ENCODE results near the gene RFX1.
A peak's percentile ranks its signal among the peaks of the same experiment; 100 is the strongest.

RFX1 gene

DNA sequence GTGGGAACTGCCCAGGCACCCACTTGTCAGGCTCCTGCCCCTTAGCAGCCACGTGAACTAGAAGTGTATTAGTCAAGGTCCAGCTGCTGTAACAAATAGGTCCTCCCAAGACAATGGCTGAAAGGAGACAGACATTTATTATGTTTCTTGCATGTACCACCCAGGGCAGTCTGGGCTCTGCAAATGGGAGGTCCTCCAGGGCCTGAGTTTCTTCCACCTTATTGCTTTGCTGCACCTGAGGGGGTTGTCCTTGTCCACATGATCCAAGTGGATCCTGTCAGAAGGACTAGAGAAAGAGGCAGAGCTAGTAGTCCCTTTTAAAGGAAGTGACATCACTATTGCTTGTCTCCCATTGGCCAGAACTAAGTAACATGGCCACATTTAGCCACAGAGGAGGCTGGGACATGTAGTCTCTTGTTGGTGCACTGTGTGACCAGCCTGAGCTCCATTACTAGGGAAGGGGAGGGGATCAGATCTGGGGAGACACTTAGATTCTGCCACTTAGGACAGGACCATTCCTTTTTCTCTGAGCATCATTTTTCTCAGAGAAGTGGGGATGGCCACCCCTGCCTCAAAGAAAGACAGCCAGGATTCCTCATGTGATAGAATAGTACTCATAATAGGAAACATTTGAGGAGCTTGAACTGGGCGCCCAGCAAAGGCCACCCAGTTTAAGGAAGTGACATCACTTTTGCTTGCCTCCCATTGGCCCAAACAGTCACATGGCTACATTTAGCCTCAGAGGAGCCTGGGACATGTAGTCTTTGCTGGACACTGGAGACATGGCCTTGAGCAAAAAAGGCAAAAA lies 85.0 kb downstream of the RFX1 start:
- no peaks in the 10 kb centered on the region for H3K27me3 ChIP-seq (ENCODE audit: low read depth, low read length)
- H4K20me1 ChIP-seq (ENCODE audit: insufficient read depth, low read length): no peaks in the 10 kb centered on the region
- no peak overlapping the region for H2AFZ ChIP-seq (ENCODE audit: low read depth, low read length)
- H3K79me2 ChIP-seq (ENCODE audit: low read length): no peaks in the 10 kb centered on the region
- peak overlapping the region; percentile 18; the same call in 1 of the 2 replicates for H3K4me2 ChIP-seq (ENCODE audit: low read length)
- no peaks in the 10 kb centered on the region; the same call in 1 of the 2 replicates for H3K4me1 ChIP-seq (ENCODE audit: low read length)
- H3K36me3 ChIP-seq (replicated peaks; ENCODE audit: low read depth, low read length): peaks cover 34% of the 10 kb centered on the region
- no peaks in the 10 kb centered on the region for H3K9me3 ChIP-seq (ENCODE audit: insufficient read depth, low read length)
- 0 out of 2 replicates have a peak overlapping the region, but pooled peaks have one; percentile 6 for H3K4me3 ChIP-seq (ENCODE audit: low read length)
- peak overlapping the region; percentile 3; the same call in 1 of the 2 replicates for H3K27ac ChIP-seq (ENCODE audit: low read length)
- no peak overlapping the region for H3K9ac ChIP-seq (ENCODE audit: low read length)
- TF ChIP-seq EZH2phosphoT487 (IDR thresholded peaks at IDR 0.05; ENCODE audit: low read depth): no peak
- TF ChIP-seq, protein P1, sequence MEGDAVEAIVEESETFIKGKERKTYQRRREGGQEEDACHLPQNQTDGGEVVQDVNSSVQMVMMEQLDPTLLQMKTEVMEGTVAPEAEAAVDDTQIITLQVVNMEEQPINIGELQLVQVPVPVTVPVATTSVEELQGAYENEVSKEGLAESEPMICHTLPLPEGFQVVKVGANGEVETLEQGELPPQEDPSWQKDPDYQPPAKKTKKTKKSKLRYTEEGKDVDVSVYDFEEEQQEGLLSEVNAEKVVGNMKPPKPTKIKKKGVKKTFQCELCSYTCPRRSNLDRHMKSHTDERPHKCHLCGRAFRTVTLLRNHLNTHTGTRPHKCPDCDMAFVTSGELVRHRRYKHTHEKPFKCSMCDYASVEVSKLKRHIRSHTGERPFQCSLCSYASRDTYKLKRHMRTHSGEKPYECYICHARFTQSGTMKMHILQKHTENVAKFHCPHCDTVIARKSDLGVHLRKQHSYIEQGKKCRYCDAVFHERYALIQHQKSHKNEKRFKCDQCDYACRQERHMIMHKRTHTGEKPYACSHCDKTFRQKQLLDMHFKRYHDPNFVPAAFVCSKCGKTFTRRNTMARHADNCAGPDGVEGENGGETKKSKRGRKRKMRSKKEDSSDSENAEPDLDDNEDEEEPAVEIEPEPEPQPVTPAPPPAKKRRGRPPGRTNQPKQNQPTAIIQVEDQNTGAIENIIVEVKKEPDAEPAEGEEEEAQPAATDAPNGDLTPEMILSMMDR (IDR thresholded peaks at IDR 0.05; ENCODE audit: low read depth, low read length): no peak

DNA sequence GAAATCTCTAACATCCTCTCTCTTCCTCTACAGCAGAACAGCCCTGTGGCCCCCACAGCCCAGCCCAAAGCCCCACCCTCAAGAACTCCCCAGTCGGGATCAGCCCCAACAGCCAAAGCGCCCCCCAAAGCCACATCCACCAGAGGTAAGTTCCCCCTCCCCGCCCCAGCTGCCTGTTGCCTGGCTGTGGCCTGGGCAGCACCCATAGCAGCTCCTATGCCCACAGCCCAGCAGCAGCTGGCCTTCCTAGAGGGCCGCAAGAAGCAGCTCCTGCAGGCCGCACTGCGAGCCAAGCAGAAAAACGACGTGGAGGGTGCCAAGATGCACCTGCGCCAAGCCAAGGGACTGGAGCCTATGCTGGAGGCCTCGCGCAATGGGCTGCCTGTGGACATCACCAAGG lies 85.6 kb downstream of the RFX1 start:
- H3K9ac ChIP-seq (ENCODE audit: low read length): no peak overlapping the region
- no peaks in the 10 kb centered on the region for H3K79me2 ChIP-seq (ENCODE audit: low read length)
- H3K36me3 ChIP-seq (replicated peaks; ENCODE audit: low read depth, low read length): peaks cover 33% of the 10 kb centered on the region
- no peak overlapping the region for H3K4me3 ChIP-seq (ENCODE audit: low read length)
- H4K20me1 ChIP-seq (ENCODE audit: insufficient read depth, low read length): no peaks in the 10 kb centered on the region
- H3K4me2 ChIP-seq (ENCODE audit: low read length): no peak overlapping the region
- H3K27me3 ChIP-seq (ENCODE audit: low read depth, low read length): no peaks in the 10 kb centered on the region
- no peak for TF ChIP-seq EZH2phosphoT487 (IDR thresholded peaks at IDR 0.05; ENCODE audit: low read depth)
- TF ChIP-seq, protein P1 (IDR thresholded peaks at IDR 0.05; ENCODE audit: low read depth, low read length): no peak
- H2AFZ ChIP-seq (ENCODE audit: low read depth, low read length): no peak overlapping the region
- no peaks in the 10 kb centered on the region for H3K9me3 ChIP-seq (ENCODE audit: insufficient read depth, low read length)
- no peak overlapping the region for H3K27ac ChIP-seq (ENCODE audit: low read length)
- H3K4me1 ChIP-seq (ENCODE audit: low read length): no peaks in the 10 kb centered on the region; the same call in 1 of the 2 replicates

DNA sequence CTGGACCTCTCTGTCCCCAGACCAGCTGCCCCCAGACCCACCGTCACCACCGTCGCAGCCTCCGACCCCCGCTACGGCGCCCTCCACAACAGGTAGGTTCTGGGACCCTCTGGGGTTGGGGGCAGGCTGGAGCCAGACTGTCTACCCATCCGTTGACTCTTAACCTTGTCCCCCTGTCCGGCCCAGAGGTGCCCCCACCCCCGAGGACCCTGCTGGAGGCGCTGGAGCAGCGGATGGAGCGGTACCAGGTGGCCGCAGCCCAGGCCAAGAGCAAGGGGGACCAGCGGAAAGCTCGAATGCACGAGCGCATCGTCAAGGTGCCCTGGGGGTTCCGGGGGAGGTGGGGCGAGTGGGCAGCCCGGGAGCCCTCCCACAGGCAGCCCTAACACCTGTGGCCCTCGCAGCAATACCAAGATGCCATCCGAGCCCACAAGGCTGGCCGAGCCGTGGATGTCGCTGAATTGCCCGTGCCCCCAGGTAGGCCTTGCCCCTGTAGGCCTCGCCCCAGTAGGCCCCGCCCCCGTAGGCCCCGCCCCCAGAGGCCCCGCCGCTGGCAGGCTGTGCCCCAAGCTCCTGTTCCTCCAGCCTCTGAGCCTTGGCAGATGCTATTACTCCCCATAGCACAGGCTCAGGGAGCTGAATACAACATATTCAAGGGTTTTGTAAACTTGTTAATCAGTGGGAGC lies 87.3 kb downstream of the RFX1 start:
- H3K4me2 ChIP-seq (ENCODE audit: low read length): no peak overlapping the region
- H3K27ac ChIP-seq (ENCODE audit: low read length): no peak overlapping the region
- no peaks in the 10 kb centered on the region for H3K27me3 ChIP-seq (ENCODE audit: low read depth, low read length)
- H3K4me3 ChIP-seq (ENCODE audit: low read length): no peak overlapping the region
- H3K9ac ChIP-seq (ENCODE audit: low read length): no peak overlapping the region
- no peaks in the 10 kb centered on the region; the same call in 1 of the 2 replicates for H3K4me1 ChIP-seq (ENCODE audit: low read length)
- TF ChIP-seq, protein P1 (IDR thresholded peaks at IDR 0.05; ENCODE audit: low read depth, low read length): no peak
- no peak for TF ChIP-seq EZH2phosphoT487 (IDR thresholded peaks at IDR 0.05; ENCODE audit: low read depth)
- H3K79me2 ChIP-seq (ENCODE audit: low read length): no peaks in the 10 kb centered on the region
- H4K20me1 ChIP-seq (ENCODE audit: insufficient read depth, low read length): no peaks in the 10 kb centered on the region
- peaks cover 33% of the 10 kb centered on the region for H3K36me3 ChIP-seq (replicated peaks; ENCODE audit: low read depth, low read length)
- no peaks in the 10 kb centered on the region for H3K9me3 ChIP-seq (ENCODE audit: insufficient read depth, low read length)
- no peak overlapping the region for H2AFZ ChIP-seq (ENCODE audit: low read depth, low read length)

DNA sequence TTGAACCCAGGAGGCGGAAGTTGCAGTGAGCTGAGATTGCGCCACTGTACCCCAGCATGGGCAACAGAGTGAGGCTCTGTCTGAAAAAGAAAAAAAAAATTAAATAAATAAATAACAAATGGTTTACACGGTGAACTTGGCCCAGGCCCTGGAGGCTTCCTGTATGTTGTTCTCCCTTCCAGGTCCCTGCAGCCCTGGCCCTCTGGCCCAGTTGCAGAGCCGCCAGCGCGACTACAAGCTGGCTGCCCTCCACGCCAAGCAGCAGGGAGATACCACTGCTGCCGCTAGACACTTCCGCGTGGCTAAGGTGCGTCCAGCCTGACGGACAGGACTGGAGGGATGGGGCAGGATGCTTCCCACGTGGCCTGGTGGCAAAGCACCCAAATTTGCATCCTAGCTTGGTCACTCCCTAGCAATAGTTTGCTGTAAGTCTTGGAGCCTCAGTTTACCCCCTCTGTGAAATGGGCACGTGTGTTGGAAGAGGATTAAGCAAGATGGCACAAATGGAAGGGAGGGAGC lies 88.2 kb downstream of the RFX1 start:
- Histone ChIP-seq H3K27ac (ENCODE audit: low read length) (no peak overlapping the region), H3K9ac (ENCODE audit: low read length) (no peak overlapping the region), H3K27me3 (ENCODE audit: low read depth, low read length) (no peaks in the 10 kb centered on the region), H3K9me3 (ENCODE audit: insufficient read depth, low read length) (no peaks in the 10 kb centered on the region), H2AFZ (ENCODE audit: low read depth, low read length) (no peak overlapping the region), H3K4me2 (ENCODE audit: low read length) (no peak overlapping the region), H3K79me2 (ENCODE audit: low read length) (no peaks in the 10 kb centered on the region), H4K20me1 (ENCODE audit: insufficient read depth, low read length) (no peaks in the 10 kb centered on the region), H3K36me3 (replicated peaks; ENCODE audit: low read depth, low read length) (peaks cover 33% of the 10 kb centered on the region), H3K4me1 (ENCODE audit: low read length) (no peaks in the 10 kb centered on the region; the same call in 1 of the 2 replicates), H3K4me3 (ENCODE audit: low read length) (no peak overlapping the region)
- no peak for TF ChIP-seq EZH2phosphoT487 (IDR thresholded peaks at IDR 0.05; ENCODE audit: low read depth)
- TF ChIP-seq, protein P1 (IDR thresholded peaks at IDR 0.05; ENCODE audit: low read depth, low read length): no peak

All from OCI-LY3 (cell line).